Activated CD4-positive, alpha-beta T cell treated with anti-CD3 and anti-CD28 coated beads, Interleukin-10, Interleukin-2, amounts not matched to agents 100 ng/mL and 50 ng/mL, durations not matched to agents 16 hours and 8 hours (primary cell): Measurements from ENCODE around the gene APOA4.

Source experiments
- DNase-seq: peaks from one replicate; pipeline ENCODE4 v3.0.0-alpha.2; 2020

Gene APOA4

DNA sequence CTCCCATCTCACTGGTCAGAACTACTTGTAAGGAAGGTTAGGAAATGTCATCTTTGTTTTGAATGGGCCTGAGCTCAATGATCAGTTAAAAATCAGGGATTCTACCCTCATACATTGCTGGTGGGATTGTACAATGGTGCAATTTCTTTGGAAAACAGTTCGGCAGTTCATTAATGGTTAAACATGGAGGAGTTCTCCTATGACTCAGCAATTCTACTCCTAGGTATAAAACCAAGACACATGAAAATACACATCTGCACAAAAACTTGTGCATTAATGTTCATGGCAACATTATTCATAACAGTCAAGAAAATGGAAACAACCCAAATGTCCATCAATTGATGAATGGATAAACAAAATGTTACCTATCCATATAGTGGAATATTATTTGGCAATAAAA lies 26.6 kb downstream of the APOA4 start:
- no peak for DNase-seq

DNA sequence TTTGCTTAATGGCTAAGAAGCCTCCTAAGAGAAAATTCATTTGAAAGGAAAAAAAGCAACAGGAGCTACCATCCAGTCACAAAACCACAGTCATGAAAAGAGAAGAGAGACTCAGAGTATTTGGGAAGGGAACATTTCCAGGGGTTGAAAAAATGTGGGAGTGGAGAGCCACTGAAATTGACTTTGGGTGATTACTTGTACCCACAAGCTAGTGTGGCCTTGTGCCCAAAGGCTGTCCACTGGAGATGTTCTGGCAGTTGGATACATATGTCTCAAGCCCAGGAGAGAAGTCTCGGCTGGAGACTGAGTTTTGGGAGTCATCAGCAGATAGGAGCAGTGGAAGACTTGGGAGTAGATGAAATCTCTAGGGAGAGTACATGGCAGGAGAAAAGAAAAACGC lies 28.3 kb downstream of the APOA4 start:
- DNase-seq: no peak

DNA sequence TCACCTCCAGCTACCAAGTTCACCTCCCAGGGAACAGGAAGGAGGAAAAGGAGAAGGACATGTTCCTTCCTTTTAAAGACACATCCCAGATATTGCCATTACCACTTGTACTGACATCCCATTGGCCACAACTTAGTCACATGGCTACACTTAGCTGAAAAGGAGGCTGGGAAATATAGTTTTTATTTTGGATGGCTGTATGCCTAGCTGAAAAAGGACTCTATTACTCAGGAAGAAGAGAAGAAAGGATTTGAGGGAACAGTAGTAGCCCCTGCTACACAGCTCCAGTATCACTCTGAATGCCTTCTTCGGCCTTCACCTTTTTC lies 29.4 kb downstream of the APOA4 start:
- DNase-seq: no peak

DNA sequence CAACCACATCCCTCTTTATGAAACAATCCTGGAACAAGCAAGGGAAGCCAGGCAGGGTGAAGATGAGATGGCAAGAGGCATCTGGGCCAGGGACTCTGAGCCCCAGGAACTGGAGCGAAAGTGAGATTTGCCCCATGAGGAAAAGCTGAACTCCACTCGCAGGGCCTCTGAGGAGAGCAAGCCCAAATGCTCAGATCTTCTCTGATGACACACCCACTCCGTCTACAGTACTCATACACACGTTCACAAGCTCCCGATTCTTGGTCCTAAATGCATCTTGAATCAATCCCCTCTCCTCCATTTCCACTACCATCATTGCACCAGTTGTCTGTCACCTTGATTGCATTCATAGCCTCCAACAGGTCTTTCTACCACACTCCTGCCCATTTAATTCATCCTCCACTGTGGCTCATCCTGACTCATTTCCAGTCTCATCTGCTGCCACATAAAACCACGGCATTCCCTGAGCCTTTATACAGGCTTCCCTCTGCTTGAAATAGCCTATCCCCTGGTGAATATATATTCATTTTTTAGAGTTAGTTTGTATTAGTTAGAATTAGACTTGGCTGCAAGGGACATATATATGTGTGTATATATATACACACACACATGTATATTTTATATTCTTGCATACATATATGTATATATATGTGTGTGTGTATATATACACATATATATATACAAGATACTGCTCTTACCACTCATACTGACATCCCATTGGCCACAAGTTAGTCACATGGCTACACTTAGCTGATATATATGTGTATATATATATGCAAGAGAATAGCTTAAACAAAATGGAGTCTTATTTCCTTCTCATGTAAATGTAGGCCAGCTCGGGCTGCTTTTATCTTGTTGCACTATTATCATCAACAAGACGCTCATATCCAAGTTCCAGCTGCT lies 30.0 kb downstream of the APOA4 start:
- DNase-seq: no peak

DNA sequence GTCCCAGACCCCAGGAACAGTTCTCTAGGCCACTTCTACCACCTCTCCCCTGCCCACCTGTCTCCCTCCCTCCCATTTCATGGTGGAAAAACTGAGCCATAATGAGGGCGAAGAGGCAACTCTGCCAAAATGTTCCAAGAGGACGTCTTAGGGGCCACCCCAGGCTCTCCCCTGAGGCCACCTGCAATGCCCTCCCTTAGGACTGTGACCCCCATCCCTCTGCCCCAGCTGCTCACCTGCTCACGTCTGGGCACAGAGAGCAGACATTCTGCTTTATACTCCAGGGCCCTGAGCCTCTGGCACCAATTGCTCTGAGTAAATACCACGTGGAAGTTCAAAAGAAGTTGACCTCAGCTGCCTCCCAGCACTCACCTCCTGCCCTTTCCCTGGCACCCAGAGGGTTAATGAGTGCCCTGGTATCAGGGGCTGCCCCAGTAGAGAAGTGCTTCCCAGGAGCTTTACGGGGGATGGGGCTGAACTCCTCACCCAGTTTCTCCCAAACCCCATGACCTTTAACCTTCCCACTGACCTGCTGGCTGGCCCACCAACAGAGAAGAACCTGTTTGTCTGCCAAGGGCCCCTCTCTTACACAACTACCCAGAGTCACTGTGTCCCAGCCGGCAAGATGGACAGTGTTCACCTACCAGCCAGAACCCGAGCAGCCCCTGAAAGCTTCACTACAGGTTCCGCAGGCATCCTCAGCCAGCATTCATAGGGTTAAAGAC lies 30.8 kb downstream of the APOA4 start:
- DNase-seq: no peak

DNA sequence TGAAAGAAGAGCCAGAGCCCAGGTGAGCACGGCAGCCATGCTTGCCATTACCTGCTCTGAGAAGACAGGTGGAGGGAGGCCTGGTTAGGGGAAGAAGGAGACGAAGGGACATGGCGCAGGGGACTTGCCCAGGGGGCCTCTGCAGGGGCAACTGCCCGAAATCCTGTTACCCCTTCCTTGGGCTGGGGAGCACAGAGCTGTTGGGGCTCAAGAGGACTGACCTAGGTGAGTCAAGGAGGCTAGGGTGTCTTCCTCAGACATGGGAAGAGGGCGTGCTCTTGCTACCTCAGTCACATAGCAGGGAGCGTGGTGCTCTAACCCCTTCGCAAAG lies 31.3 kb downstream of the APOA4 start, which contains the start of gene APOA5:
TSS of gene APOA5 (minus strand) at position 67 of the 331 bp plus-strand sequence. CDS start at position 48, 19 bp downstream.
- DNase-seq: no peak

DNA sequence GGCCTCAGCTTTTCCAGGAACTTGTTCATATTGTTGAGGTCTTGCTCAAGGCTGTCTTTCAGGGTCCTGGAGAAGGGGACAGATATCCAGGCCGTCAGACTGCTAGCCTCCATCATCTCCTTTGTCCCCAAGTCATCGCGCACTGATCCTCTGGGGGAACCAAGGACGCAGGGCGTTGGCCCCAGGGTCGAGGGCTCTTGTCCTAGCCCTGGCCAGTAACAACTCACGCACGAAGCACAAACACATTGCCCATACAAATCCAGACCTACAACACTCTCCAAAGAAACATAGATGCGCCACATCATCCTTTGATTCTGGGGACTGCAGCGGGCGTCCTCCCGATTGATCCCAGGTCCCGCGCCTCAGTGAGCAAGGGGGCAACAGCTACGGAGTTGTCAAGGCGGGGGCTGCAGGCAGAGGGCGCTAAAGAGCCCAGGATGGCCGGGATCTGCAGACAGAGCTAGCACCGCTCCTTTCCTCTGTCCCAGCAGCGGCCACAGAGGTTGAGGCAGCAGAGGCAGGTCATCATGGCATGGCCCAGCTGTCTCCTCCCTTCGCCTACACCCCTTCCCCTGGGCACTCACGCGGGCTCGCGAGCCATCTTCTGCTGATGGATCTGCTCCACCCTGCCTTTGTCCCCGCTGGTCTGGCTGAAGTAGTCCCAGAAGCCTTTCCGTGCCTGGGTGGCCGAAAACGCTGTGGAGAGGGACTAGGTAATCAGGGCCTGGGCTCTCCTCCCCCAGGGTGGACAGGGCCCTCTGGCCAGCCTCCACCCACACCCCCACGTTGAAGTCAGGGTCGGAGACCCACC lies 31.9 kb downstream of the APOA4 start:
- DNase-seq: peak; percentile 79

DNA sequence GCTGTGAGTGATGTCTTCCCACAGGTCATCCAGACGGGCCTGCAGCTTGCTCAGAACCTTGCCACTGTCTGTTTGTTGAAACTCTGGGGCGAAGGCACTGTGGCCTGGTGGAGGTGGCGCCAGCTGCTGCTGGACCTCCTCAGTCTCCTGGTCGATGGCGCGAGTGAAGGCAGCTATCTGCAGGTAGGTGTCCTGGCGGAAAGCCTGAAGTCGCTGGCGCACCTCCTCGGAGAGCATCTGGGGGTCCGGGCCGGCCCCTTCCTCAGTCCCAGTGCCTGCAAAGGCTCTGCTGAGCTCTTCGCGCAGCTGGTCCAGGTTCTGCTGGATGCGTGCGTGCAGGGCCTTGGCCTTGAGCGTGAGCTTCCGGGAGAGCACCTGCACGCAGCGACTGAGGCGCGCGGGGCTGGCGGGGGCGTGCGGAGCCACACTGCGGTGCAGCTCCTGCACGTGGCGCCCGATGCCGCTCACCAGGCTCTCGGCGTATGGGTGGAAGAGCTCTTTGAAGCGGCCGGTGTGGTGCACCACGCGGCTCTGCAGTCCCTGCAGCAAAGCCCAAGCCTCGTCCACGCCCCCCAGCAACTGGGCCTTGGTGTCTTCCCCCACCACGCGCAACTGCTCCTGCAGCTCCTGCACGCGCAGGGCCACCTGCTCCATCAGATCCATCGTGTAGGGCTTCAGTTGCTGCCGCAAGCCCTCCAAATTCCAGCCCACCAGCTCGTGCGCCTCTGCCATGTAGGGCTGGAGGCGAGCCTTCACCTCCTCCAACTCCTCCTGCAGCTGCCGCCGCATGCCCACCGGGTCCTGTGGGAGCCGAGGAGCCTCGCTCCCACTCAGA lies 32.7 kb downstream of the APOA4 start:
- no peak for DNase-seq

DNA sequence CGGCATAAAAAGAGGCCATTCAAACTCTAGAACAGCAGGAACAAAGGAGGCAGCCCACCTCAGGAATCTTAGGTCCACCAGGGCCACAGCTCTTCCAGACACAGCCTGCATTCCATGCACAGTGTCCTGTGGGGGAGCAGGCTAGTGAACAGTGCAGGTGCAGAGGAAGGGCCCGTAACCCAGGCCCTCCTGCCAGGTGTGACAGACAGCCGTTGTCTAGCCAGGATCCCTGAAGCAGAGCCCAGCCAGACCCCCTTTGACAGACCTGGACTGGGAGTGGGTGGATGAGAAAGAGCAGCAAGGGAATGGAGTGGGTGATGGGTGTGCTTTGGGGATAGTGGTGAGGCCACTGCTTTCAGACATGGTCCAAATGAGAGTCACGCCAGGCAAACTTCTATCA lies 34.1 kb downstream of the APOA4 start:
- no peak for DNase-seq

DNA sequence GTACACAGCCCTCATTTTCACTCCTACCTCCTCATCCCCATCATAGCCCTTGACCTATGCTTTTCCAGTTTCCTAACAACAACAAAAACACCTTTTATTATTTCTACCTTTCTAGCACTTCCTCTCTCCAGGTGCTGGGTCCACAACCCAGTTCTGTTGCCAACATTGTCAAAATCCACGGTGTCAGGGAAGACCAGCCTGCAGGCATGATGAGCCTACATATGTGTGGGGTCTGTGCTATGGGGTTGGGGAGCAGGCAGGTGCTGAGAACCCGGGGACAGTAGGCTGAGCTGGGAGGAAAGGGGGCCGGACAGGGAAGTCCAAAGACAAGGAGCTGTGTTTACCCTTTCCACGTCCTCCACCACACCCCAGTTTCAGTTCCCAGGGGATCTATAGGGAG lies 34.6 kb downstream of the APOA4 start:
- no peak for DNase-seq

DNA sequence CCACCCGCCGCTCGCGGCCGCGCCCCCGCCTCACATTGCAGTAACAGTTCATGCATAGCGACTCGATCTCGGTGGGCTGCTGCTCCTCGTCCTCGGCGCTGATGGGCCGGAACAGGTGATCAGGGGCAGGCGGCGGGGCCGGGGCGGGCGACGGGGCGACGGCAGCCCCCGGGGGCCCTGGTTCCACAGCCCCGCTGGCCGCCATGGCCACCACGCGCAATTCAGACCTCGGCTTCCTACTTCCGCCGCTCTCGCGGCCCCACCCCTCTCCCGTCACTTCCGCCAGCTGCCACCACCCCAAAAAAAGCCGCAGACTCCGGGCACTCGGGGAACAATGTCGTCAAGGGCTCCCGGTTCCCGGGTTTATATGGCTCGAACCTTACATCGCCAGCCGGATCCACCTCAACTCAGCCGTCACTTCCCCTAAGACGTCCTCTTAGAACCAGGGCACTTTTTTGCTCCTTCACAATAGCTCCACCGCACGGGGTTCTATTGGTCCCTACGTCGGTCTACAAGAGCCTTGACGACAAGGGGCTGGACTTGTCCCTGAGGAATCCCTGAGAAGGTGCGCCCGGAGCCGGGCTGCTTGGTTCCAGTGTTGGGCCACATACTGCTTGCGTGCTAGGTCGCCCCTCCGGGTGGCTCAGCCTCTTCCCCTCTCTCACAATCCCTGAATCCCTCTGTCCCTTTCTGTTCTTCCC lies 35.2 kb downstream of the APOA4 start, which contains the start of gene ZPR1:
TSS of gene ZPR1 (minus strand) at position 238 of the 701 bp plus-strand sequence. CDS start at position 205, 33 bp downstream.
- peak; percentile 86 for DNase-seq

DNA sequence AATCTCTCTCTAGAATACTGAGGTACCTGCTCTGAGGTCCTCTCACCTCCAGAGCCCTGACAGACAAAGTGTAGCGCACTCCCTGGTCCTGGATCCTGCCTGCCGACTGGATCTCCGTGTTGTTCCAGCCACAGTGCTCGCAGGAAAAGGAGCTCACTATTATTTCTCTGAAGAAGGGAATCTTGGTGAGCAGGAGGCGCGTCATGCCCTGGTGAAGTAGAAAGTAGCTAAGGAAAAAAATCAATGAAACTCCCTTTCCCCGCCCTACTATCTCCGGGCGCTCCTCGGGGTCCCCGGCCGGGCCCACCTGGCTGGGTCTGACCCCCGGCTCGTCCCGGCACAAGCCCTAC lies 35.7 kb downstream of the APOA4 start:
- no peak for DNase-seq

DNA sequence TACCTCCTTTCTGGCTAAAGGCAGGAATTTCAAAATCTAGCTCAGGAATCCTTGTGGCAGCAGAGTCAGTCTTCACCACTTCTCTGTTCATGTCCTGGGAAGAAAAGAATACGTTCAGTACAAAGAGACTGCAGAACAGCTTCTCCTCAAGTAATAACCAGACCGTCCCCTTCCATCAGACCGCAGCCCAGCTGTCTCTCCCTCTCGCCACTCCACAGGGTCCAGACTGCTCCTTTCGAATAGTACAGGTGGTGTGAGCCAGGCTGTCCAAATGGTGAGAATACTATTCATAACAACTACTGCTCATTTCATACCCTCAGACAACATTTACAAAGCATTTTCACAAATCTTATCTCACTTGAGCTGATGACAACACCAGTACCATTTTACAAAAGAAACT lies 36.1 kb downstream of the APOA4 start:
- DNase-seq: no peak

DNA sequence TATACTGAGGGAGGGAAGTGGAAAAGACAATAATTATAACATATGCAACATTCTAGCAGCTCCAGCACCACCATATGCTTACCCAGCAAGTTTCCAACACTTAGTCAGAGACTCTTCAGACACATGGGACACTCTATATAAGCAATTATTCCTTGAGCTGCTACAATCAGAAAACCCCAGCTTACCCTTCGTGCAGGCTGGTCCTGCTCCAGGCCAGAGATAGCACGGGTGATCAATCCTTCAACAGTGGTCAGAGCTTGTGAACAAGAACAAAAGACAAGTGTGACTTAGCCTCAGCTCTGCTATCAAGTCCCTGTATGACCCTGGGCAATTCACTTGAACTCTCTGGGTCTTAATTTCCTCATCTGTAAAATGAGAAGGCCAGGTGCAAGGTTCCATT lies 36.8 kb downstream of the APOA4 start:
- no peak for DNase-seq

DNA sequence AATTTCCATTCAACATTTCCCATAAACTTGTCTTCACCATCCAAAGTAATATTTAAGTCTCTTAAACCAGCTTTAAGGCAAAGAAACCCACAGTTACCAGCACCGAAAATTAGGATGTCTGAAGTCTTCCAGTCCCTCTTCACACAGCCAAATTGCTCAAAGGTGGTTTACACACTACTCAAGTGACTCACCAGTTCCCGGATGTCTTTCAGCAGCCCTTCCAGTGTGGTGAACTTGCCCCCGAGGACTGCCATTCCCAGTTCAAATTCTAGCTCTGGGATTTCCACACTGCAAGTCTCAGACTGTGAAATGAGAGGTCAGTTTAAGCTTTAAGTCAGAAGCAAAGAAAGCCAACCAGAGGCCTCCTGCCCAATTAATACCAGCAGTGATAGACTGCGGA lies 40.4 kb downstream of the APOA4 start:
- DNase-seq: peak; percentile 72

DNA sequence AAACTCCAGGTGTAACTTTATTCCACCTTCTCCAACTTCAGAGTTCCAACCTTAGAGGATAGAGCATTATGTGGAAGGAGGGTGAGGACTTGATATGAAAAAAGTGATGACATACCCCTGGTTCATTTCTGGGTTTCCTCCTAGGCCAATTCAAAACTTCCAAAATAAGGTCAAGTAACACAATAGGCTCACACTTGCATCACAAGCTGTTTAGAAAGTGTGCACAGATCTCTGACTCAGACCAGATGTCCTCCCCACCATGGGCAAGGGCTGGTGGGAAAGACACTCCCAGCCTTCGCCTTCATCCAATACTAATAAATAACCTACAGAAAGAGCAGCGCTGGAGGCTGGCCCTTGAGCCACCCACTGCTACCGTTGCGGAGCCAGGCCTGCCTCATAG lies 44.5 kb downstream of the APOA4 start:
- no peak for DNase-seq

DNA sequence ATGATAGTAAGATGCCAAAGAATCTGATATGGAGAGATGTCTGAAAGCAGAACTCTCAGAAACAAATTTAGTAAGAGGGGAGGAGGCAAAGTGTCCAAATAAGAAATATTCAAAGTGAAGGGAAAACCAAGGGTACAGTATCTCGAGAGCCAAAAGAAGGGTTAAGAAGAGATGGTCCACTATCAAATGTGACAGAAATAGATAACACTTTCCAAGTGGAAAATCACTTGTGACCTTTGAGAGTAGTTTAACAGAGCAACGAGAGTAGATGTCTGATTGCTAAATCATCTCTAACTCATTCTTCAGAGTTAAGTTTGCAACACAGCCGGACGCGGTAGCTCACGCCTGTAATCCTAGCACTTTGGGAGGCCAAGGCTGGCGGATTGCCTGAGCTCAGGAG lies 46.0 kb downstream of the APOA4 start:
- no peak for DNase-seq

DNA sequence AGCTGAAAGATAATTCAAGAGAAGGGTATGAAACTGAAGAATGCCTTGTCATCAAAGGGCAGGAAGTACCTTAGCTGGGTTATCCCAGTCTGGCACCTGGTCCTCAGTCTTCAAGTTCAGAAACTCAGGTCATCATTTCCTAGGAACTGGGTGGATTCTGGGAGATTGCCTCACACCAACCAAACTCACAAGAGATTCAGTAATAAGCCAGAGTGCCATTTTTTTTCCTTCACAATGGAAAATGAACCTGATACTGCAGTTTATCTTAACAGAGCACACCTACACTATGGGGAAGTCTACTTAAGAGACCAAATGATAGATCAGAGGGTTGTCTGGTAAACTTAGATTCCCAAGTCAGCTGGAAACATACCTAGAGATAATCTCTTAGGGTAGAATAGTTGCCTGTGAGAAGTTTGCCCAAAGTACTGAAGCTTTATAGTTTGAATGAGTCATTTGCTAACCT lies 46.6 kb downstream of the APOA4 start:
- peak; percentile 19 for DNase-seq

DNA sequence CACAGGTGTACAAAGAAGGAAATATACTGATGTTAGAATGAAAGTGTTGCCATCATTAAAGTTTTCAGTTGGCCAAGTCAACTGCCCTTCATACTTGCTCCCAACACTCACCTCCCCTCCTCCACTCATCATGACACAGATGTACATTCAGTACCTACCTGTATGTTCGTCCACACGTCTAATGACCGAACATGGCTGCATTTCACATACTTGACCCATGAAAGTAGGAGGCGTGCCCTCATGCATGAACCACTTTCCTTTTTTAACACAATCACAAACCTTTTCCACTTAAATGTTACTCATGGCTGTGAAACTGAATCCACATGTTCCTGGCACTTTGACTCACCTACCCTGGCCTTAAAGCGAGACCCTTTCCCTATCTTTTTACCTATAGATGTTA lies 47.1 kb downstream of the APOA4 start:
- DNase-seq: no peak

DNA sequence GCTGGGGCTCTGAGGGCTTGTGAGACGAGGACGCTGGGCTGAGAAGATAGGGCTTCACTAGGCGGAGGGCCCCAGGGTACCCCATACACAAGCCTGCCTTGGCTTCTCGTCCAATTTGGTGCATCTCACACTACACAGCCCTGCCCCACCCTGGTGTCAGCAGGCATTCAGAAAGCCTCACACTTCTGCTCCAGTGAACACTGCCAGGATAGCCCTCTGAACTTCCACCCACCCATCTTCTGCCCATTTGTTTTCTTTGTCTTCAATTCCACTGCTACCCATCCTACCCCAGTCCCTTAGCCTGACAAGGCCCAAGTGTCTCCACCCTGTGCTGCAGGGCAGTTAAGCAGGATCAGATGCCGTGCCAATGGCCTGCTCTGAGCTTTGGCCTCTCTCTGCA lies 48.4 kb downstream of the APOA4 start:
- DNase-seq: no peak

DNA sequence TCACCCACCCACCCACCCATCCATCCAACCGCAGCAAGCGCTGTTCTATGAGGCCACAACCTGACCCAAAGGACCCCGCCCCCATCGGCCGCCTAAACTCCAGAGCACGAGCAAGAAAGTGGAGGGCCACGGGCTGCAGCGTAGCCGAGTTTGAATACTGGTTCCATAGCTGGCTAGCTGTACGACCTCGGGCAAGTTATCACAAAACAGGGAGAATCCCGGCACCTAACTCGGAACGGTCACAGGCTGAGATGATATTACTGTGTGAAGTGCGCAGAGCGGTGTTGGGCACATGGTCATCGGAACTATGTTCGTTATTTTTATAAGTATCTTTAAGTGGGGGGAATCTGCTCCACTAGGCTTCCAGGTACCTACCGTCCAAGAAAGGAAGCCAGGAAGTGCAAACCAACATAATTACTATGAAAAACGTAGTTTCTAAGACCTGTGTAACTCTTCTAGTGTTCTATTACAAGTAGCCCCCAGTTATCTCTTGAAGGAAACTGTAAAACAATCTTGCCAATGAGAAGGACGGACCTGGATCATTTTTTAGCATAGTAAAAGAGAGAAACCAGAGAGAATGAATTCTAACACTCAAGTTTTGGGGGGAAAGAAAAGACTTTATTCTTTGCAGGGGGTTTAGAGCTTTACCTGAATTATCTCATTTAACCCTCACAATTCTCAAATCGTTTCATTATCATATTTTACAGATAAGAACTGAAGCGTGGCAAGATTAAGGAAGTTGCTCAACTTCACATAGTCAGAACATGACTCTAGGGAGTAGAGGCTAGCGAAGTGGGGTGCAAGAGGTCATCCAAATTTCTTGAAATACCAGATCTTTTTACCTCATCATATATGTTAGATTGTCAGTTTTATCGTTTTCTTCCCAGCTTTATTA lies 49.7 kb downstream of the APOA4 start:
- peak; percentile 57 for DNase-seq
